Fibroblast of villous mesenchyme (primary cell): ENCODE results near the gene ZNF836. TPM values are rescaled to one million over a fixed set of nuclear protein-coding genes. Genes with fewer than 3 reads are reported as not detected.

ENCODE experiments used
- small RNA-seq: library from RNA; depleted of rRNA; stranded (forward); fragments of <200 nt; gene quantifications from one replicate; pipeline ENCODE3, GENCODE V24; 2012
- total RNA-seq: library from RNA; depleted of rRNA; stranded (reverse); fragments of >200 nt; gene quantifications from 2 replicates; pipeline ENCODE4 v1.2.3, GENCODE V29; 2012

The ZNF836 gene
- total RNA-seq, 1 donor, result 11.7 TPM

Small RNAs within 50 kb of the gene (small RNA-seq; reads per million reads assigned to genes)
- 0.47 reads per million for gene RPL37P23

Other genes starting within 250 kb of the ZNF836 start
- gene ZNF613, start 244.1 kb downstream of the ZNF836 start, total RNA-seq, result 5.2 and 10.8 TPM in 2 replicates
- gene ZNF350, start 184.8 kb downstream of the ZNF836 start, total RNA-seq, result 6.8 and 7.8 TPM in 2 replicates
- gene ZNF615, start 163.4 kb downstream of the ZNF836 start, total RNA-seq, result 9.0 and 9.9 TPM in 2 replicates
- 7.7 and 12.1 TPM in 2 replicates for gene ZNF614, start 143.2 kb downstream of the ZNF836 start, total RNA-seq
- 7.4 and 10.8 TPM in 2 replicates for gene ZNF432, start 122.8 kb downstream of the ZNF836 start, total RNA-seq
- 22.9 and 41.9 TPM in 2 replicates for gene ZNF841, start 75.9 kb downstream of the ZNF836 start, total RNA-seq
- gene ZNF616, start 31.7 kb downstream of the ZNF836 start, total RNA-seq, result 7.4 and 12.5 TPM in 2 replicates
- gene PPP2R1A, start 18.4 kb upstream of the ZNF836 start, total RNA-seq, result 122 and 166 TPM in 2 replicates
- 6.4 and 12.1 TPM in 2 replicates for gene ZNF766, start 98.0 kb upstream of the ZNF836 start, total RNA-seq
- 6.4 and 8.2 TPM in 2 replicates for gene ZNF480, start 125.5 kb upstream of the ZNF836 start, total RNA-seq
- gene ZNF610, start 164.6 kb upstream of the ZNF836 start, total RNA-seq, result 0.97 and 2.2 TPM in 2 replicates
- gene ZNF880, start 198.3 kb upstream of the ZNF836 start, total RNA-seq, result 21.6 and 30.0 TPM in 2 replicates
- 21.3 and 22.0 TPM in 2 replicates for gene ZNF528, start 226.2 kb upstream of the ZNF836 start, total RNA-seq